NCI-H82 (cell line): ENCODE results near the gene CD70.
"Not testable (repeated sequence)": the region's sequence is repeated elsewhere in the genome, so short reads cannot be mapped to it uniquely, and the experiment has no call there.

Experiments used
- DNase-seq: peaks from one replicate; lab custom pipeline; 2025; lab: John Stamatoyannopoulos, UW

CD70 gene

GRCh38 chr19:6570764-6571163 is 20.2 kb downstream of the CD70 start:
- DNase-seq, result no peak

GRCh38 chr19:6568816-6569215 is 22.1 kb downstream of the CD70 start:
- no peak for DNase-seq

- DNase-seq, result no peak
Measured at GRCh38 chr19:6568010-6568526, 22.9 kb downstream of the CD70 start.

- DNase-seq, result not testable (repeated sequence)
Measured at GRCh38 chr19:6566727-6567126, 24.2 kb downstream of the CD70 start.

- DNase-seq, result no peak
Measured at GRCh38 chr19:6564393-6564792, 26.6 kb downstream of the CD70 start.

GRCh38 chr19:6562437-6562836 is 28.5 kb downstream of the CD70 start:
- not testable (repeated sequence) for DNase-seq

GRCh38 chr19:6556480-6557195 is 34.3 kb downstream of the CD70 start:
- no peak for DNase-seq

DNA sequence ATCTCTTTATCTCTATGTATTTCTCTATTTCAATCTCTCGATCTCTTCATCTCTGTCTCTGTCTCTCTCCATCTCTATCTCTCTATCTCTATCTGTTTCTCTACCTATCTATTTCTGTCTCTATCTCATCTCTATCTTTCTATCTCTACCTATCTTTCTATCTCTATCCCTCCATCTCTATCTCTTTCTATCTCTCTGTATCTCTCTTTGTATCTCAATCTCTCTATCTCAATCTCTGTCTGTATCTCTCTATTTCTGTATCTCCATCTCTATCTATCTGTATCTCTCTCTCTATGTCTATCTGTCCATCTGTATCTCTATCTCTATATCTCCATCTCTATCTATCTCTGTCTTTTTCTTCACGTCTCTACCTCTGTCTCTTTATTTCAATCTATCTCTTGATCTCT is 34.9 kb downstream of the CD70 start:
- no peak for DNase-seq

GRCh38 chr19:6551607-6552450 is 39.1 kb downstream of the CD70 start:
- DNase-seq, result peak; percentile 24

DNA sequence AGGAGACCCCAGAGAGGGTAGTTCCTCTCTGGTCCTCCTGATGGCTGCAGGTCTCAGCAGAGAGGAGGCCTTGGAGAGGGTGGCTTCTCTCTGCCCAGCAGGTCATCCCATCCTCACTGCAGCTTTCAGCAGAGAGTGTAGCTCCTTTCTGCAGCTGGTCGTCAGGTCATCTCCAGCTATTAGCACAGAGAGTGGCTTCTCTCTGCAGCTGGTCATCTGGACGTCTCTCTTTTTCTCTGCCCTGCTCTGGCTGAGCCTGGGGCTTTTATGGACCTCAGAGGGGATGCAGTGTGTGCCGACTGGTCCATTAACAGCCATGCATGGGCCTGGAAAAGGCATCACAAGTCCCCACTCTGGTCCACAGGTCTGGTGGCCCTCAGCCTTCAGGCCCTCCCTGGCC is 39.9 kb downstream of the CD70 start:
- DNase-seq, result no peak

GRCh38 chr19:6550679-6551078 is 40.3 kb downstream of the CD70 start:
- not testable (repeated sequence) for DNase-seq

GRCh38 chr19:6543866-6544347 is 47.0 kb downstream of the CD70 start:
- DNase-seq, result no peak

DNA sequence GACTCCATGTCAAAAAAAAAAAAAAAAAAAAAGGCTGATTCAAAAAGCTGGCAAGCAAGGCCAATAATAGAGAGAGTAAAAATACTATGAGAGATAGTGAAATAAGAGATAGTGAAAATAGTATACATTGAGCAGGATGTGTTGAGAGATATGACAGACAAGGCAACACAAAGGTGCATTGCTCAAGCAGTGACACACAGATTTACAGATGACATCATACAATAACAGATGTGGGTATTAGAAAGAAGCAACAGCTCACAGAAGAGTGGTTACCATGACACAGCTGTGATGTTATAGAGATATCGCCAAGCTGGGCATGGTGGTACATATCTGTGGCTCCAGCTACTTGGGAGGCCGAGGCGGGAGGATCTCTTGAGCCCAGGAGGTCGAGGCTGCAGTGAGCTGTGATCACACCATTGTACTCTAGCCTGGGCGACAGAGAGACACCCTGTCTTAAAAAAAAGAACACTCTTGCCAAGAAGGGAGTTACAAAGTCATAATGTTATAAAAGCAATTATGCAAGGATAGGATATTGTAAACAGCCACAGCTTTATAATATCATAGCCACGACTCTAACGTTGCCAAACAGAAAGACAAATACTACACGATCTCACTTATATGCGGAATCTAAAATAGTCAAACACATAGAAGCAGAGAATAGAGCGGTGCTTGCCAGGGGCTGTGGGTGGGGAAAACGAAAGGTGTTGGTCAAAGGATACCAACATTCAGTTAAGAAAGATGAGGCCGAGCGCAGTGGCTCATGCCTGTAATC is 49.8 kb downstream of the CD70 start:
- no peak for DNase-seq

- no peak for DNase-seq
Measured at GRCh38 chr19:6539514-6539913, 51.4 kb downstream of the CD70 start.
